ENCODE results near the gene ARID3A. TPM values are rescaled to one million over a fixed set of nuclear protein-coding genes. Genes with fewer than 3 reads are reported as not detected.

The ARID3A gene
- polyA plus RNA-seq, 3 donors: 3.6 to 8.2 (median 8.0) TPM

GRCh38 chr19:925087-925525, 729 bp upstream of the ARID3A start:
- WGBS, 3 donors: 0 to 1% (median 1%) methylated on average over 32 to 39 of the region's 39 CpGs
- no peak overlapping the region for H3K27ac ChIP-seq (ENCODE audit: low read depth, low read length)

GRCh38 chr19:926323-926588, 421 bp downstream of the ARID3A start:
- WGBS, 3 donors: 0% methylated on average over 20 to 21 of the region's 21 CpGs
- H3K27ac ChIP-seq (ENCODE audit: low read depth, low read length): peak overlapping the region; percentile 29

- WGBS, 3 donors: 1% methylated on average over 43 to 52 of the region's 52 CpGs
- no peak overlapping the region for H3K27ac ChIP-seq (ENCODE audit: low read depth, low read length)
Observed at GRCh38 chr19:926589-927350, 935 bp downstream of the ARID3A start.

- no peak overlapping the region for H3K27ac ChIP-seq (ENCODE audit: low read depth, low read length)
- 8 to 13% (median 9%) methylated on average over 14 to 15 of the region's 15 CpGs for WGBS, 3 donors
Observed at GRCh38 chr19:927351-927779, 1.5 kb downstream of the ARID3A start.

GRCh38 chr19:927780-928401, 2.1 kb downstream of the ARID3A start:
- WGBS, 3 donors: 60 to 77% (median 66%) methylated on average over 12 of the region's 12 CpGs
- H3K27ac ChIP-seq (ENCODE audit: low read depth, low read length): no peak overlapping the region

GRCh38 chr19:928471-929202, 2.8 kb downstream of the ARID3A start:
- H3K27ac ChIP-seq (ENCODE audit: low read depth, low read length): no peak overlapping the region
- 70 to 80% (median 72%) methylated on average over 18 of the region's 18 CpGs for WGBS, 3 donors

- no peak overlapping the region for H3K27ac ChIP-seq (ENCODE audit: low read depth, low read length)
- WGBS, 3 donors: 92 to 93% (median 93%) methylated on average over 31 to 51 of the region's 51 CpGs
Observed at GRCh38 chr19:929203-929890, 3.5 kb downstream of the ARID3A start.

- WGBS, 3 donors: 86 to 94% (median 90%) methylated on average over 6 of the region's 6 CpGs
- no peak overlapping the region for H3K27ac ChIP-seq (ENCODE audit: low read depth, low read length)
Observed at GRCh38 chr19:929891-930258, 4.0 kb downstream of the ARID3A start.

- no peak overlapping the region for H3K27ac ChIP-seq (ENCODE audit: low read depth, low read length)
- 81 to 88% (median 86%) methylated on average over 26 to 32 of the region's 32 CpGs for WGBS, 3 donors
Observed at GRCh38 chr19:931860-932647, 6.2 kb downstream of the ARID3A start.

GRCh38 chr19:932648-933552, 7.1 kb downstream of the ARID3A start:
- WGBS, 3 donors: 22 to 44% (median 30%) methylated on average over 40 to 54 of the region's 54 CpGs
- H3K27ac ChIP-seq (ENCODE audit: low read depth, low read length): no peak overlapping the region

- H3K27ac ChIP-seq (ENCODE audit: low read depth, low read length): no peak overlapping the region
- 48 to 59% (median 51%) methylated on average over 13 to 14 of the region's 14 CpGs for WGBS, 3 donors
Observed at GRCh38 chr19:933553-933882, 7.7 kb downstream of the ARID3A start.

- 52 to 82% (median 81%) methylated on average over 27 to 29 of the region's 29 CpGs for WGBS, 3 donors
- H3K27ac ChIP-seq (ENCODE audit: low read depth, low read length): no peak overlapping the region
Observed at GRCh38 chr19:934197-934840, 8.5 kb downstream of the ARID3A start.

- H3K27ac ChIP-seq (ENCODE audit: low read depth, low read length): no peak overlapping the region
- 9 to 29% (median 20%) methylated on average over 31 of the region's 31 CpGs for WGBS, 3 donors
Observed at GRCh38 chr19:934865-935479, 9.1 kb downstream of the ARID3A start.

GRCh38 chr19:936175-936546, 10.3 kb downstream of the ARID3A start:
- no peak overlapping the region for H3K27ac ChIP-seq (ENCODE audit: low read depth, low read length)
- WGBS, 3 donors: 96 to 99% (median 98%) methylated on average over 10 of the region's 10 CpGs

- no peak overlapping the region for H3K27ac ChIP-seq (ENCODE audit: low read depth, low read length)
- WGBS, 3 donors: 86 to 91% (median 87%) methylated on average over 16 of the region's 16 CpGs
Observed at GRCh38 chr19:937259-937694, 11.4 kb downstream of the ARID3A start.

GRCh38 chr19:938233-938923, 12.5 kb downstream of the ARID3A start:
- WGBS, 3 donors: 63 to 95% (median 92%) methylated on average over 23 of the region's 23 CpGs
- no peak overlapping the region for H3K27ac ChIP-seq (ENCODE audit: low read depth, low read length)
